NCI-H446 treated with DMSO at 0.1 percent for 48 hours (cell line): Measurements from ENCODE around the gene EIF4EBP2.

Experiments used
- DNase-seq: peaks from one replicate; lab custom pipeline; 2025; lab: John Stamatoyannopoulos, UW

The EIF4EBP2 gene

GRCh38 chr10:70432561-70433263, 28.8 kb downstream of the EIF4EBP2 start:
- no peak for DNase-seq

- DNase-seq: no peak
Observed at GRCh38 chr10:70433581-70434280, 29.8 kb downstream of the EIF4EBP2 start.

- DNase-seq: no peak
Observed at GRCh38 chr10:70435241-70436085, 31.5 kb downstream of the EIF4EBP2 start.

GRCh38 chr10:70437721-70438120, 33.8 kb downstream of the EIF4EBP2 start:
- DNase-seq: no peak

- DNase-seq: no peak
Observed at GRCh38 chr10:70440296-70441160, 36.6 kb downstream of the EIF4EBP2 start.

- DNase-seq: no peak
Observed at GRCh38 chr10:70441161-70441894, 37.4 kb downstream of the EIF4EBP2 start, which contains the start of gene NODAL. TSS of gene NODAL (minus strand) at chr10:70441681. CDS start at chr10:70441667, 14 bp downstream.

GRCh38 chr10:70441895-70442309, 38.0 kb downstream of the EIF4EBP2 start:
- no peak for DNase-seq

GRCh38 chr10:70442332-70442988, 38.5 kb downstream of the EIF4EBP2 start:
- no peak for DNase-seq

GRCh38 chr10:70444744-70445143, 40.8 kb downstream of the EIF4EBP2 start:
- no peak for DNase-seq

- DNase-seq: no peak
Observed at GRCh38 chr10:70445718-70446657, 42.0 kb downstream of the EIF4EBP2 start.

- DNase-seq: no peak
Observed at GRCh38 chr10:70448236-70448635, 44.3 kb downstream of the EIF4EBP2 start.

GRCh38 chr10:70455213-70455630, 51.3 kb downstream of the EIF4EBP2 start:
- no peak for DNase-seq

- no peak for DNase-seq
Observed at GRCh38 chr10:70456164-70456563, 52.2 kb downstream of the EIF4EBP2 start.

- no peak for DNase-seq
Observed at GRCh38 chr10:70457759-70458305, 53.9 kb downstream of the EIF4EBP2 start.

GRCh38 chr10:70458329-70459060, 54.5 kb downstream of the EIF4EBP2 start:
- no peak for DNase-seq

GRCh38 chr10:70459061-70459773, 55.3 kb downstream of the EIF4EBP2 start:
- no peak for DNase-seq

- DNase-seq: no peak
Observed at GRCh38 chr10:70459774-70460490, 56.0 kb downstream of the EIF4EBP2 start.
